Adrenal gland (tissue), 19 donors: ENCODE data around the gene CASS4. TPM values are rescaled to one million over a fixed set of nuclear protein-coding genes. Genes with fewer than 3 reads are reported as not detected.
A peak's percentile ranks its signal among the peaks of the same experiment; 100 is the strongest.

Experiments
- DNase-seq, 7 donors: peaks; one replicate each; pipeline ENCODE4 v3.0.0-alpha.2; 2019 to 2020
- H3K27ac ChIP-seq, 5 donors: fragments of 200-600 bp; sonication (generic) in 4 of 5; 1 replicate in 3 of 5; 2 replicates in 2 of 5; pipeline versions ENCODE4 v1.5.1 to v1.8.0; 2016 to 2020; ENCODE audit warnings: mild to moderate bottlenecking in 1 of 5
- H3K27me3 ChIP-seq: fragments of 200-600 bp; 2 replicates; pipeline ENCODE4 v1.8.0; 2021
- H3K36me3 ChIP-seq, 2 donors: fragments of 200-600 bp; replicated peaks in 1 of 2; 1 replicate in 1 of 2; 2 replicates in 1 of 2; pipeline versions ENCODE4 v1.5.1 to v1.8.0; 2018 to 2022
- H3K4me1 ChIP-seq, 2 donors: fragments of 200-600 bp; replicated peaks in 1 of 2; 1 replicate in 1 of 2; 2 replicates in 1 of 2; pipeline versions ENCODE4 v1.5.1 to v1.8.0; 2018 to 2021
- H3K4me3 ChIP-seq, 4 donors: fragments of 200-600 bp; sonication (generic) in 3 of 4; one replicate each; pipeline ENCODE4 v1.5.1; 2016 to 2018
- H3K9me3 ChIP-seq, 3 donors: fragments of 200-600 bp; sonication (generic) in 1 of 3; replicated peaks in 1 of 3; 1 replicate in 2 of 3; 2 replicates in 1 of 3; pipeline versions ENCODE4 v1.5.1 to v1.8.0; 2016 to 2021
- CTCF ChIP-seq, 6 experiments: fragments of 450-650 bp in 4 of 6; fragments of 200-600 bp in 2 of 6; sonication (generic) in 1 of 6; IDR thresholded peaks; 1 replicate in 5 of 6; 2 replicates in 1 of 6; pipeline versions ENCODE4 v1.5.1 to v1.8.0; 2016 to 2021; ENCODE audit warnings: antibody characterized with exemption in 6 of 6, mild to moderate bottlenecking in 2 of 6, moderate library complexity in 1 of 6
- POLR2A ChIP-seq, 2 donors: fragments of 450-650 bp; IDR thresholded peaks; one replicate each; pipeline ENCODE4 v1.6.1; 2017; ENCODE audit warnings: antibody characterized with exemption in 2 of 2, mild to moderate bottlenecking in 2 of 2, moderate library complexity in 1 of 2
- WGBS, 4 donors: extraction: QIAGEN DNeasy Blood & Tissue Kit in 2 of 4; methylation state at CpG; one replicate each; pipeline versions ENCODE4 v1.1.5 to v1.1.7; 2013 to 2017; 5-methylcytosine and 5-hydroxymethylcytosine counted together
- intact Hi-C, 2 donors: fragments of 100-400 bp; cut with DNase I; formaldehyde crosslinking; loops; one replicate each; pipeline versions ENCODE4 v1.14.1 to v1.15.0; 2022 to 2023
- long read RNA-seq, 10 donors: library from polyadenylated mRNA in 3 of 10; unstranded in 2 of 10; stranded (forward) in 1 of 10; transcript quantifications; one replicate each; pipeline ENCODE4 v2.0.0 and lab custom pipeline, GENCODE V29; 2021 to 2026
- polyA plus RNA-seq, 3 donors: library from polyadenylated mRNA; stranded (reverse); fragments of 200-250 nt in 2 of 3; fragments of 350-450 nt in 1 of 3; fragmentation: Illumina TruSeq in 1 of 3; extraction: RNeasy Lipid Tissue Mini Kit (QIAGEN cat#74804) in 1 of 3; gene quantifications; one replicate each; pipeline ENCODE4 v1.2.3, GENCODE V29; 2013 to 2014
- total RNA-seq, 9 donors: library from RNA; depleted of rRNA in 4 of 9; stranded (reverse); fragments of >200 nt in 4 of 9; fragments of 120-200 nt in 1 of 9; fragmentation: NEBNext Ultra II Directional in 1 of 9; extraction: Animal tissue kit (Norgen Biotek cat#: 25700) in 1 of 9; gene quantifications; one replicate each; pipeline versions ENCODE4 v1.1.0 to v1.2.4, GENCODE V29; 2013 to 2023
- donor health status: healthy with polysubstance abuse.
- donor health status: Bipolar disorder and iron deficiency.
- donor health status: DM: yes; HTN: yes; CAD: no.
- donor health status: DM: no; HTN: no; CAD: no.
- donor health status: DM: no; HTN: no; CAD: no.
- donor health status: DM: yes; HTN: yes; CAD: no.

Gene CASS4, protein sequence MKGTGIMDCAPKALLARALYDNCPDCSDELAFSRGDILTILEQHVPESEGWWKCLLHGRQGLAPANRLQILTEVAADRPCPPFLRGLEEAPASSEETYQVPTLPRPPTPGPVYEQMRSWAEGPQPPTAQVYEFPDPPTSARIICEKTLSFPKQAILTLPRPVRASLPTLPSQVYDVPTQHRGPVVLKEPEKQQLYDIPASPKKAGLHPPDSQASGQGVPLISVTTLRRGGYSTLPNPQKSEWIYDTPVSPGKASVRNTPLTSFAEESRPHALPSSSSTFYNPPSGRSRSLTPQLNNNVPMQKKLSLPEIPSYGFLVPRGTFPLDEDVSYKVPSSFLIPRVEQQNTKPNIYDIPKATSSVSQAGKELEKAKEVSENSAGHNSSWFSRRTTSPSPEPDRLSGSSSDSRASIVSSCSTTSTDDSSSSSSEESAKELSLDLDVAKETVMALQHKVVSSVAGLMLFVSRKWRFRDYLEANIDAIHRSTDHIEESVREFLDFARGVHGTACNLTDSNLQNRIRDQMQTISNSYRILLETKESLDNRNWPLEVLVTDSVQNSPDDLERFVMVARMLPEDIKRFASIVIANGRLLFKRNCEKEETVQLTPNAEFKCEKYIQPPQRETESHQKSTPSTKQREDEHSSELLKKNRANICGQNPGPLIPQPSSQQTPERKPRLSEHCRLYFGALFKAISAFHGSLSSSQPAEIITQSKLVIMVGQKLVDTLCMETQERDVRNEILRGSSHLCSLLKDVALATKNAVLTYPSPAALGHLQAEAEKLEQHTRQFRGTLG
- total RNA-seq (1 to 10 TPM in 7 of 9 donors, under 1 TPM in 2; 0.78 to 4.7 (median 1.4) TPM), polyA plus RNA-seq (under 1 TPM; 0.37 to 0.97 (median 0.73) TPM)
- long read RNA-seq, donor 1: 0 reads
- long read RNA-seq, donor 2: 0 reads
- long read RNA-seq, donor 3: 0 reads
- long read RNA-seq, donor 4, partial matches to known transcripts: 0 of 2 reads
- long read RNA-seq, donor 4, other reads (novel, unspliced or antisense): 1 of 2 reads
- long read RNA-seq, donor 5, partial matches to known transcripts: 1 of 1 reads
- long read RNA-seq, donor 5, other reads (novel, unspliced or antisense): 0 of 1 reads
- long read RNA-seq, donor 6: 0 reads
- long read RNA-seq, donor 7: 0 reads
- long read RNA-seq, donor 8: 0 reads
- long read RNA-seq, donor 9: 0 reads
- long read RNA-seq, donor 10, partial matches to known transcripts: 0 of 1 reads
- long read RNA-seq, donor 10, other reads (novel, unspliced or antisense): 0 of 1 reads

- H3K4me3 ChIP-seq: peak within 1 kb of the TSS in 1 of 4 donors; percentile 35
- WGBS, 4 donors: 47 to 58% (median 53%) methylated on average over 9 to 10 of the region's 10 CpGs
- peaks cover 0 to 11% of the 10 kb centered on the region in 2 donors for H3K36me3 ChIP-seq
- peak in 5 of 7 donors; percentile 35 to 58 (median 41) for DNase-seq
- intact Hi-C loops: no loop called here
- no peaks in the 10 kb centered on the region for H3K9me3 ChIP-seq
- TF ChIP-seq CTCF (IDR thresholded peaks at IDR 0.05) (peak in 2 of 6 experiments; percentile 12 to 18), POLR2A (IDR thresholded peaks at IDR 0.05) (no peak)
- peaks cover 0 to 23% of the 10 kb centered on the region in 2 donors for H3K4me1 ChIP-seq
- H3K27ac ChIP-seq: peak within 1 kb of the TSS in 4 of 5 donors; percentile 23 to 90 (median 63)
- H3K27me3 ChIP-seq: no peaks in the 10 kb centered on the region
These were observed at the start of gene CASS4 for GRCh38 chr20:56411759-56412472. Gene CASS4, plus strand, starts transcription at chr20:56412260. Its CDS starts 199 bp downstream, at chr20:56412459.

- peak; percentile 47 to 84 (median 79) for DNase-seq
- Histone ChIP-seq H3K9me3 (no peaks in the 10 kb centered on the region), H3K36me3 (peaks cover 0 to 29% of the 10 kb centered on the region in 2 donors), H3K4me1 (peaks cover 22 to 48% of the 10 kb centered on the region in 2 donors), H3K4me3 (no peak overlapping the region), H3K27me3 (no peaks in the 10 kb centered on the region), H3K27ac (peak overlapping the region in 4 of 5 donors; percentile 10 to 95 (median 68))
- TF ChIP-seq CTCF (IDR thresholded peaks at IDR 0.05) (no peak), POLR2A (IDR thresholded peaks at IDR 0.05) (peak in 1 of 2 donors; percentile 30)
- 13 to 22% (median 17%) methylated on average over 5 to 8 of the region's 8 CpGs for WGBS, 4 donors
- intact Hi-C loops: no loop called here
These were observed 49.1 kb upstream of the CASS4 start for GRCh38 chr20:56362833-56363413.

GRCh38 chr20:56363491-56363890 is 48.6 kb upstream of the CASS4 start:
- 63 to 86% (median 86%) methylated on average over 6 of the region's 6 CpGs for WGBS, 4 donors
- peaks cover 0 to 35% of the 10 kb centered on the region in 2 donors for H3K36me3 ChIP-seq
- DNase-seq: no peak
- H3K27ac ChIP-seq: peak overlapping the region in 4 of 5 donors; percentile 10 to 95 (median 68)
- H3K4me1 ChIP-seq: peaks cover 22 to 43% of the 10 kb centered on the region in 2 donors
- TF ChIP-seq POLR2A (IDR thresholded peaks at IDR 0.05) (no peak), CTCF (IDR thresholded peaks at IDR 0.05) (no peak)
- intact Hi-C loops: no loop called here
- H3K9me3 ChIP-seq: no peaks in the 10 kb centered on the region
- no peaks in the 10 kb centered on the region for H3K27me3 ChIP-seq
- H3K4me3 ChIP-seq: no peak overlapping the region
